ENCODE data around the gene PIWIL1. TPM values are rescaled to one million over a fixed set of nuclear protein-coding genes. Genes with fewer than 3 reads are reported as not detected.

Gene PIWIL1
- total RNA-seq, 1 experiment from 2014 or later: not detected

- intact Hi-C loops (cut with micrococcal nuclease): no loop called here
- Histone ChIP-seq H3K27me3 (ENCODE audit: insufficient read depth, low read length) (no peaks in the 10 kb centered on the region), H3K27ac (ENCODE audit: low read depth, low read length) (no peak overlapping the region), H4K20me1 (ENCODE audit: insufficient read depth) (no peaks in the 10 kb centered on the region), H3K4me3 (replicated peaks in 1 of 2; ENCODE audit: low read depth in 1 of 2, low read length in 2 of 2) (no peak overlapping the region), H3K36me3 (ENCODE audit: control insufficient read depth in 1 of 2, insufficient read depth in 2 of 2, low read length in 2 of 2) (no peaks in the 10 kb centered on the region), H2AFZ (ENCODE audit: low read depth, low read length, poor library complexity, severe bottlenecking) (no peak overlapping the region), H3K9me2 (ENCODE audit: insufficient read depth) (no peaks in the 10 kb centered on the region), H3K9ac (ENCODE audit: low read length) (no peak overlapping the region), H3K4me2 (ENCODE audit: low read length) (no peak overlapping the region), H3K4me1 (ENCODE audit: control insufficient read depth in 1 of 2, insufficient read depth in 2 of 2, low read length in 2 of 2) (no peaks in the 10 kb centered on the region), H3K9me3 (ENCODE audit: control insufficient read depth in 1 of 2, insufficient read depth in 1 of 2, low read depth in 1 of 2, low read length in 2 of 2) (no peaks in the 10 kb centered on the region), H3K79me2 (ENCODE audit: insufficient read depth, low read length) (no peaks in the 10 kb centered on the region)
- ChIA-PET CTCF (no interaction called here), RAD21 (ENCODE audit: low non-redundant PET in 1 of 2, low total read pairs in 2 of 2, uncharacterized antibody in 2 of 2, unreplicated experiment in 2 of 2) (no interaction called here), POLR2A (no interaction called here)
- no TSS peak for BruUV-seq (replicated peaks)
- DNase-seq (ENCODE audit: low read depth, low spot score) (no peak), ATAC-seq (no peak)
- no peak for TF ChIP-seq SP1 (IDR thresholded peaks at IDR 0.05; ENCODE audit: low read depth)
- TF ChIP-seq CTCF (IDR thresholded peaks at IDR 0.05 in 2 of 3, conservative IDR thresholded peaks at IDR 0.05 in 1 of 3; ENCODE audit: borderline replicate concordance in 1 of 3, insufficient read depth in 1 of 3, low read depth in 2 of 3, low read length in 2 of 3): no peak
- TF ChIP-seq REST (IDR thresholded peaks at IDR 0.05; ENCODE audit: low read depth): no peak
- TF ChIP-seq YY1 (IDR thresholded peaks at IDR 0.05; ENCODE audit: extremely low read depth, insufficient replicate concordance, low read depth, low read length): no peak
- no peak for TF ChIP-seq CEBPB (IDR thresholded peaks at IDR 0.05; ENCODE audit: low read depth)
Measured at GRCh38 chr12:130375296-130376287, 37.9 kb downstream of the PIWIL1 start.
